ENCODE data around the gene TMTC2.
"Not testable (repeated sequence)": the region's sequence is repeated elsewhere in the genome, so short reads cannot be mapped to it uniquely, and the experiment has no call there.

TMTC2 gene

GRCh38 chr12:83106873-83107272, 420.2 kb downstream of the TMTC2 start:
- DNase-seq (ENCODE audit: low spot score) = no peak
- H3K27ac ChIP-seq = no peak overlapping the region
- no peak for TF ChIP-seq CTCF (IDR thresholded peaks at IDR 0.05)
- H3K4me3 ChIP-seq = no peak overlapping the region

- DNase-seq (ENCODE audit: low spot score) = no peak
- Histone ChIP-seq H3K27ac (no peak overlapping the region), H3K4me3 (no peak overlapping the region)
- TF ChIP-seq CTCF (IDR thresholded peaks at IDR 0.05) = no peak
Measured at GRCh38 chr12:83110424-83110823, 423.7 kb downstream of the TMTC2 start.

- no peak for TF ChIP-seq CTCF (IDR thresholded peaks at IDR 0.05)
- Histone ChIP-seq H3K27ac (no peak overlapping the region), H3K4me3 (no peak overlapping the region)
- DNase-seq (ENCODE audit: low spot score) = no peak
Measured at GRCh38 chr12:83113945-83114344, 427.2 kb downstream of the TMTC2 start.

GRCh38 chr12:83114966-83115365, 428.3 kb downstream of the TMTC2 start:
- Histone ChIP-seq H3K4me3 (no peak overlapping the region), H3K27ac (no peak overlapping the region)
- no peak for TF ChIP-seq CTCF (IDR thresholded peaks at IDR 0.05)
- DNase-seq (ENCODE audit: low spot score) = no peak

GRCh38 chr12:83117926-83118325, 431.2 kb downstream of the TMTC2 start:
- H3K4me3 ChIP-seq; H3K27ac ChIP-seq; DNase-seq (ENCODE audit: low spot score): not testable (repeated sequence)

- no peak for TF ChIP-seq CTCF (IDR thresholded peaks at IDR 0.05)
- no peak for DNase-seq (ENCODE audit: low spot score)
- H3K27ac ChIP-seq = no peak overlapping the region
- no peak overlapping the region for H3K4me3 ChIP-seq
Measured at GRCh38 chr12:83121897-83122622, 435.4 kb downstream of the TMTC2 start.

GRCh38 chr12:83122623-83122934, 435.9 kb downstream of the TMTC2 start:
- Histone ChIP-seq H3K27ac (no peak overlapping the region), H3K4me3 (no peak overlapping the region)
- no peak for DNase-seq (ENCODE audit: low spot score)
- TF ChIP-seq CTCF (IDR thresholded peaks at IDR 0.05) = no peak

All from coronary artery (tissue), 2 donors.